ENCODE results near the gene RNGTT.

DNA sequence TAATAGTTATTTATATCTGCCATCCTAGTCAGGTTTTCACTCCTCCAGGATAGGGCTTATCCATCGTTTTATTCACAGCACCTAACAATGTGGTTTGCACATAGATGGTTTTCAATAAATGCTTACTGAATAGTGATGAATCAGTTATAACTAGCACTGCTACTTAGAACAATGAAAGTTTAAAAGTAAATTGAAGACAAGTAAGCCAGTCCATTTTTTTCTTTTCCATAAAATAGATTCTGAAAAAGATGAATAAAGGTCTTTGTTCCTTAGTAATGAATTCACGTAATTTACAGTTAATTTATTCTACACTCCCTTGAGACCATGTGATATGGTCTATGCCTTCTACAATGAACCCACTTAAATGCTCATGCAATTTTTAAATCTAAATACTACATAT is 212.5 kb downstream of the RNGTT start:
- TF ChIP-seq POLR2AphosphoS5 (IDR thresholded peaks at IDR 0.05; ENCODE audit: borderline replicate concordance, low read depth, low read length) (no peak), EZH2 (IDR thresholded peaks at IDR 0.05) (no peak), FOXP2 (optimal IDR thresholded peaks at IDR 0.05; ENCODE audit: control extremely low read depth, extremely low read length, insufficient read depth) (no peak)
